Natural killer cell (primary cell): ENCODE data around the gene SMAD5. TPM values are rescaled to one million over a fixed set of nuclear protein-coding genes. Genes with fewer than 3 reads are reported as not detected.

Source experiments
- ATAC-seq, 3 donors: fragments of 150-1000 bp in 2 of 3; fragments of 200-7000 bp in 1 of 3; cut with Tn5 transposase; 1 replicate in 1 of 3; 2 replicates in 2 of 3; pipeline ENCODE4 v1.10.0; 2021; ENCODE audit warnings: mild to moderate bottlenecking in 2 of 3, moderate library complexity in 2 of 3
- DNase-seq, 2 donors: peaks; one replicate each; pipeline versions ENCODE4 v3.0.0 to v3.0.0-alpha.2; 2013 to 2021; ENCODE audit warnings: mixed read lengths in 1 of 2
- H3K27ac ChIP-seq: one replicate; pipeline ENCODE4 v1.5.1; 2013; ENCODE audit warnings: mild to moderate bottlenecking, low read length
- H3K27me3 ChIP-seq: one replicate; pipeline ENCODE4 v1.6.1; 2013; ENCODE audit warnings: low read length; ENCODE audit not compliant: control insufficient read depth, insufficient read depth
- H3K36me3 ChIP-seq: one replicate; pipeline ENCODE4 v1.6.1; 2013; ENCODE audit warnings: low read length; ENCODE audit not compliant: control insufficient read depth, insufficient read depth
- H3K4me1 ChIP-seq: one replicate; pipeline ENCODE4 v1.6.1; 2013; ENCODE audit warnings: low read length; ENCODE audit not compliant: control insufficient read depth, insufficient read depth
- H3K4me3 ChIP-seq: one replicate; pipeline ENCODE4 v1.5.1; 2013; ENCODE audit warnings: low read length
- H3K9me3 ChIP-seq: one replicate; pipeline ENCODE4 v1.6.1; 2013; ENCODE audit warnings: low read length; ENCODE audit not compliant: control insufficient read depth, insufficient read depth
- H3K27ac Mint-ChIP-seq, 2 donors: one replicate each; pipeline ENCODE4 v1.8.0; 2022; ENCODE audit warnings: mild to moderate bottlenecking in 2 of 2, mixed read lengths in 2 of 2, moderate library complexity in 1 of 2
- H3K27me3 Mint-ChIP-seq, 2 donors: one replicate each; pipeline ENCODE4 v1.8.0; 2022; ENCODE audit warnings: low read depth in 2 of 2, mixed read lengths in 2 of 2
- H3K36me3 Mint-ChIP-seq: one replicate; pipeline ENCODE4 v1.8.0; 2022; ENCODE audit warnings: mixed read lengths
- H3K4me1 Mint-ChIP-seq, 2 donors: one replicate each; pipeline ENCODE4 v1.8.0; 2022; ENCODE audit warnings: mixed read lengths in 2 of 2
- H3K4me3 Mint-ChIP-seq: one replicate; pipeline ENCODE4 v1.8.0; 2022; ENCODE audit warnings: mild to moderate bottlenecking, moderate library complexity, mixed read lengths
- H3K9me3 Mint-ChIP-seq, 2 donors: one replicate each; pipeline ENCODE4 v1.8.0; 2022; ENCODE audit warnings: mixed read lengths in 2 of 2
- CTCF ChIP-seq: fragments of 200-600 bp; IDR thresholded peaks from one replicate; pipeline ENCODE4 v1.8.0; 2022; ENCODE audit warnings: antibody characterized with exemption
- WGBS: methylation state at CpG from one replicate; pipeline ENCODE4 v1.1.7; 2013; ENCODE audit warnings: missing lambda C conversion rate; ENCODE audit not compliant: insufficient coverage; 5-methylcytosine and 5-hydroxymethylcytosine counted together
- intact Hi-C: fragments of 100-400 bp; cut with micrococcal nuclease; formaldehyde crosslinking; loops from one replicate; pipeline ENCODE4 v1.14.2; 2022
- total RNA-seq, 4 donors: library from RNA; stranded (reverse); fragments of 120-200 nt in 1 of 4; gene quantifications; one replicate each; pipeline versions ENCODE4 v1.2.3 to v1.2.4, GENCODE V29; 2013 to 2022

The SMAD5 gene
- total RNA-seq, 3 donors from 2014 or later (not counting 1 experiment from before 2014, with no cell fraction given) = 44.0 to 60.1 (median 54.1) TPM

GRCh38 chr5:136194576-136194975 lies 61.9 kb downstream of the SMAD5 start:
- peaks cover 23 to 32% of the 10 kb centered on the region in 2 donors for H3K27me3 Mint-ChIP-seq
- TF ChIP-seq CTCF = no peak

GRCh38 chr5:136195971-136196820 lies 63.6 kb downstream of the SMAD5 start:
- WGBS = 85% methylated on average over 12 of the region's 12 CpGs

More at GRCh38 chr5:136194576-136194975, 61.9 kb downstream of the SMAD5 start:
- no peaks in the 10 kb centered on the region for H3K9me3 Mint-ChIP-seq
- H3K36me3 Mint-ChIP-seq = no peaks in the 10 kb centered on the region
- Histone ChIP-seq H3K4me3 (no peak overlapping the region), H3K9me3 (no peaks in the 10 kb centered on the region), H3K36me3 (no peaks in the 10 kb centered on the region), H3K27me3 (peaks cover 11% of the 10 kb centered on the region), H3K27ac (no peak overlapping the region), H3K4me1 (peaks cover 8% of the 10 kb centered on the region)
- no peak for ATAC-seq
- H3K4me3 Mint-ChIP-seq = no peak overlapping the region
- no peak overlapping the region for H3K27ac Mint-ChIP-seq
- DNase-seq = no peak
- 81% methylated on average over 3 of the region's 3 CpGs for WGBS
- intact Hi-C loops = no loop called here
- peaks cover 0 to 8% of the 10 kb centered on the region in 2 donors for H3K4me1 Mint-ChIP-seq

GRCh38 chr5:136197462-136198142 lies 65.0 kb downstream of the SMAD5 start:
- H3K9me3 Mint-ChIP-seq = no peaks in the 10 kb centered on the region
- Histone ChIP-seq H3K36me3 (no peaks in the 10 kb centered on the region), H3K4me3 (no peak overlapping the region), H3K4me1 (peaks cover 3% of the 10 kb centered on the region), H3K27me3 (peaks cover 5% of the 10 kb centered on the region), H3K27ac (no peak overlapping the region), H3K9me3 (no peaks in the 10 kb centered on the region)
- no peak overlapping the region for H3K27ac Mint-ChIP-seq
- TF ChIP-seq CTCF = no peak
- H3K4me1 Mint-ChIP-seq = no peaks in the 10 kb centered on the region
- H3K36me3 Mint-ChIP-seq = no peaks in the 10 kb centered on the region
- intact Hi-C loops = no loop called here
- ATAC-seq (no peak), DNase-seq (no peak)
- H3K27me3 Mint-ChIP-seq = peaks cover 23 to 31% of the 10 kb centered on the region in 2 donors
- 85% methylated on average over 4 of the region's 4 CpGs for WGBS
- H3K4me3 Mint-ChIP-seq = no peak overlapping the region

More at GRCh38 chr5:136195971-136196820, 63.6 kb downstream of the SMAD5 start:
- no peak overlapping the region for H3K4me3 Mint-ChIP-seq
- peaks cover 0 to 8% of the 10 kb centered on the region in 2 donors for H3K4me1 Mint-ChIP-seq
- H3K27me3 ChIP-seq = peaks cover 11% of the 10 kb centered on the region
- no peak overlapping the region for H3K27ac ChIP-seq
- peaks cover 21 to 33% of the 10 kb centered on the region in 2 donors for H3K27me3 Mint-ChIP-seq
- no peaks in the 10 kb centered on the region for H3K36me3 ChIP-seq
- intact Hi-C loops = no loop called here
- H3K4me1 ChIP-seq = peaks cover 8% of the 10 kb centered on the region
- no peak for TF ChIP-seq CTCF
- ATAC-seq (no peak), DNase-seq (no peak)
- H3K9me3 ChIP-seq = no peaks in the 10 kb centered on the region
- H3K4me3 ChIP-seq = no peak overlapping the region
- H3K9me3 Mint-ChIP-seq = no peaks in the 10 kb centered on the region
- no peaks in the 10 kb centered on the region for H3K36me3 Mint-ChIP-seq
- no peak overlapping the region for H3K27ac Mint-ChIP-seq
